ENCODE measurements around the gene PCNX3. TPM values are rescaled to one million over a fixed set of nuclear protein-coding genes. Genes with fewer than 3 reads are reported as not detected.

The PCNX3 gene
- total RNA-seq, 1 donor from 2014 or later: 32.4 TPM

DNA sequence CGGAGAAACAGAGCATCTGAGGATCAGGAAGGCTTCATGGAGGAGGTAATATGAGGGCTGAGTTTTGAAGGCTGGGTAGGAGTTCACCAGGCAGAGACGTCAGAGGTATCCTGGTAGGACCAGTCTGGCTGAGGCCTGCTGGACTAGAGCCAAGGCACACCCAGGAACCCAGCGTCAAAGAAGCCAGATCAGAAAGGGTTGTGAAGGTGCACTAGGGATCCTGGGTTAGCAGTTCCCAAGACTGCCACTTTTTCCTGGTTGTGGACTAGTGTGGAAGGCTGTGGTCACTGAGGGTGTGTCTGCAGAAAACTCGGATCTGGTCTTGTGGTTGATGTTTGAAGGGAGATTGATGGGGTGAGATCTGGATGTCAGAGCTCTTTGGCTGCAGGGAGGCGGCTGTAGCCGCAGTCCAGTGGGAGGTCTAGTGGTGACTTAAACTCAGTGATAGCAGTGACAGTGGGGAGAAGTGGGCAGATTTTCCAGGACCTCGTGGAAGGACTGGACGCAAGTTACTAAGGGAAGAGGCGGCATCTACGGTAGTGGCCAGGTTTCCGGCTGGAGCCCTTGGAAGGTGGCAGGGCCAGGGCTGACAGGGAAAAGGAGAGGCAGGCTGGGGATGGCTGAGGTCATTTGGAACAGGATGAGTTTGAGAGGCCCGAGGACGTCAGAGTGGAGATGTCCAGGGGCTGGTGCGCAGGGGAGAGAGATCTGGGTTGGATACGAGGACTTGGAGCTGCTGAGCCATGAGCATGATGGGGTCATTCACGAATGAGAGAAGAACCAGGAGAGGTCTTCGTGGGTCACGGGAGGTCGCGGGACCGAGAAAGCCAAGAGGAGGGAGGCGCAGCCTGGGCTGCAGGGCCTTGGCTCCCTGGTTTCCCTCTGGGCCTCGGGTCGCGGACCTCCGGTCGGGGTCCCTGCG, 36.3 kb downstream of the PCNX3 start:
- intact Hi-C loops (cut with DNase I): no loop called here
- peak overlapping the region; percentile 70 for H3K4me3 ChIP-seq
- TF ChIP-seq, protein P1, sequence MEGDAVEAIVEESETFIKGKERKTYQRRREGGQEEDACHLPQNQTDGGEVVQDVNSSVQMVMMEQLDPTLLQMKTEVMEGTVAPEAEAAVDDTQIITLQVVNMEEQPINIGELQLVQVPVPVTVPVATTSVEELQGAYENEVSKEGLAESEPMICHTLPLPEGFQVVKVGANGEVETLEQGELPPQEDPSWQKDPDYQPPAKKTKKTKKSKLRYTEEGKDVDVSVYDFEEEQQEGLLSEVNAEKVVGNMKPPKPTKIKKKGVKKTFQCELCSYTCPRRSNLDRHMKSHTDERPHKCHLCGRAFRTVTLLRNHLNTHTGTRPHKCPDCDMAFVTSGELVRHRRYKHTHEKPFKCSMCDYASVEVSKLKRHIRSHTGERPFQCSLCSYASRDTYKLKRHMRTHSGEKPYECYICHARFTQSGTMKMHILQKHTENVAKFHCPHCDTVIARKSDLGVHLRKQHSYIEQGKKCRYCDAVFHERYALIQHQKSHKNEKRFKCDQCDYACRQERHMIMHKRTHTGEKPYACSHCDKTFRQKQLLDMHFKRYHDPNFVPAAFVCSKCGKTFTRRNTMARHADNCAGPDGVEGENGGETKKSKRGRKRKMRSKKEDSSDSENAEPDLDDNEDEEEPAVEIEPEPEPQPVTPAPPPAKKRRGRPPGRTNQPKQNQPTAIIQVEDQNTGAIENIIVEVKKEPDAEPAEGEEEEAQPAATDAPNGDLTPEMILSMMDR (IDR thresholded peaks at IDR 0.05): no peak
- ATAC-seq (peak; percentile 0 to 2), DNase-seq (peak; percentile 75)
- peak overlapping the region; percentile 96 for H3K27ac ChIP-seq
- no peaks in the 10 kb centered on the region for H3K27me3 ChIP-seq (ENCODE audit: low read depth)
- no peaks in the 10 kb centered on the region for H3K9me3 ChIP-seq
- H3K4me1 ChIP-seq: peaks cover 52% of the 10 kb centered on the region
- peaks cover 75% of the 10 kb centered on the region for H3K36me3 ChIP-seq

DNA sequence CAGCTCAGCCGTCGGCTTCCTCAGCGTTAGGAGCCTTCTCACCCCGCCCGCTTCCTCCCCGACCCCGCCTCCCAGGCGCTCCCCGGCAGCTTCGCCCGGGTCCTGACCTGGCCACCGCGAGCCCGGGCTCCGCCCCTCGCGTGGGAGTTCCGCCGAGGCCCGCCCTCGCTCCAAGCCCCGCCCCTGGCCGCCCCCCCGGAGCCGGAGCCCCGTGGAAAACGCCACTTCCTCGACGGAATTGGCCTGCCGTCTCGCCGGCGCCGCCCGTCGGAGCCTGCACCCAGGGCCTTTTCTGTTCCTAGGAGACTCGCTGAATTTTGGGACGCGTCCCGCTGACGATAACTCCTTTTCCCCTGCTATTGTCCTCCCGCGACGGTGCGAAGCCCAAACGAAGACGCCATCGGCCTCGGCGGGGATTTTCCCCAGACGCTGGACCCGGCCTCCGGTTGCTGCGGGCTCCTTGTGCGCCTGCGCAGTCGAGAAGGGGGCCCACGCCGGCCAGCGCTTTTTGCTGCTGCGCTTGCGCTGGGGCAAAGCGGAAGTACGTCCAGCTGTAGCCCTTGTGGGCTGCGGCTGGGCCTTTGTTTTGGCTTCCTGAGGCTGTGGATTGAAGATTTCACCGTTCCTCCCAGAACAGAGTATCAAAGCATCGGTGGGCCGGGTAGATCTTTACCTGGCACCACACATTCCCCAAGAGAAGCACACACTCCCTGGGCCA, 37.1 kb downstream of the PCNX3 start:
- Histone ChIP-seq H3K9me3 (no peaks in the 10 kb centered on the region), H3K27ac (peak overlapping the region; percentile 96), H3K4me1 (peaks cover 52% of the 10 kb centered on the region), H3K36me3 (peaks cover 78% of the 10 kb centered on the region), H3K27me3 (ENCODE audit: low read depth) (no peaks in the 10 kb centered on the region), H3K4me3 (peak overlapping the region; percentile 70)
- peak; percentile 96 for ATAC-seq
- DNase-seq: peak; percentile 96
- TF ChIP-seq, protein P1 (IDR thresholded peaks at IDR 0.05): no peak
- intact Hi-C loops (cut with DNase I): no loop called here

DNA sequence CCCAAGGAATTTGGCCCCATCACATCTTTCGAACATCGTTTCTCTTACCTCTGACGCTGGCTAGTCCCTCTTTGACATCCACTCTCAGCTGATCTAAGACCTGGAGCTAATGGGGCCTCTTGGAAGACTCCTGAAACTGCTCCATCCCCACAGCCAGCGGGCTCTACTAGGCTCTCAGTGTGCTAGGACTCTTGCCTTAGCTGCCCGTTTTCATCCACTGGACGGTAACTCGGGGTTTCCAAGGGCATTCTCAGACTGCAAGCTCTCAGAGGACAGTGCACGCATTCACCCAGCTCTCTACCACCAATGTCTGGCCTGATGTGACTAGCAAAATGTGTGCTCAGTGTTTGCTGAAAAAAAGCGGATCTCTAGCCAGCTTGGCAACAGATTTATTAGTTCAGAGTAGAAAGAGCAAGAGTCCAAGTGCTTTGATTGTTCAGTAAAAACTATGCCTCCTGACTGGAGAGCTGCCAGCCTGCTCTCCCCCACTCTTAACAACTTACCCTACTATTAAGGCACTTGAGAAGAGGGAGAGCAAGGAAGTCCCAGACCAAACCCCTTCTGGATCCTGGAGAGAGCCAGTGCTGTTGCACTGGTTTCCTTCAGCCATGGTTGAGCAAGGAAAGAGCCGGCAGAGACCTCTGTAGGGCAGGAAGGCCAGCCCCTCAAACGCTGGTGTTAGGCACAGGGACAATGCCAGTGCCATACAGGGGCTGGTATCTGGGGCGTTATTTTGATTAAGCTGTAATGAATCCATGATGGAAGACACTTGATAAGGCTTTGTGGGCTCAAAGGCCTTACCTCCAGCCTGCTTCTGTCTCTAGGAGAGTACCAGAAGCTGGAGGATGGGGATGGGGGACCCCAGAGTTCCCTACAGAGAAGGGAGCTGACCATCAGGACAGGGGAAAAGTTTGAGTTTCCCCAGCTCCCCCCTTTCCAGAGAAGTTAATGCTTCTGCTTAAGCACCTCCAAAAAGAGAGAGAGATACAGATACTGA, 38.0 kb downstream of the PCNX3 start:
- intact Hi-C loops (cut with DNase I): no loop called here
- ATAC-seq: peak; percentile 7 to 14

DNA sequence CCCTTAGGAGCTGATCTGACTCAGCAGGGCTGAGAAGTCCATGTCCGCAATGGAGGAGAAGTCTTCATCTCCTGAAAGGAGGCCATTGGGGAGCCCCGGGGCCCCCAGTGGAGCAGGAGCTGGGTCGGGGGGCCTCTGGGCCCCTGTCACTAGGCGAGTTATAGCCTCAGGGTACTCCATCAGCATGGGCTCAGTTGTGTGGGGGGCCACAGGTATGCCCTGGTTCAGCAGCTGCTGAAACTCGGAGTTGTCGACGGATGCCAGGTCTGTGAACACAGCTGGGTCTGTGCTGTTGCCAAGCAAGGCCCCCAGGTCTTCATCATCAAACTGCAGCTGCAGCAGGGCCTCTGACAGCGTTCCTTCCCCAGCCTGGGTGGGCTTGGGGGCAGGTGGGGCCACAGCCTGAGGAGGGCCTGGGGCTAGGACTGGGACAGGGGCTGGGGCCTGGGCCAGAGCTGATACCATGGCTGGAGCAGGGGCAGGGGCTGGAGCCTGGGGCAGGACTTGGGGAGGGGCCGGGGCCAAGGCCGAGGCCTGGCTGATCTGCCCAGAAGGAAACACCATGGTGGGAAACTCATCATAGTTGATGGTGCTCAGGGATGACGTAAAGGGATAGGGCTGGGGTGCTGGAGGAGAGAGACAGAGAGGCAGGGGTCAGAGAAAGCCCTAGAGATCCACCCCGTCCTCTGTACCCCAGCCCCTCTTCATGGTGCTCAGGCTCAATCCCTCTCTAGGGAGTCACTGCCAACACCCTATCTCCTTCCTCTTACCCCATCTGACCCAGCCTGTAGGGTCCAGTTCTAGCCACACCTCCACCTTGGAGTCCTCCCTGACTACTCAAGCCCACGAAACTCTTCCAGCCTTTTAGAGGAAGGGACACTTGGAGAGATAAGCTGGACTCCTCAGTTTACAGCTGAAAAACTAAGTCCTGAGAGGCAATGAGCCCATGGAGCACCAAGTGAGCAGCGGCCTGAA, 39.1 kb downstream of the PCNX3 start:
- no peaks in the 10 kb centered on the region for H3K9me3 ChIP-seq
- peaks cover 49% of the 10 kb centered on the region for H3K4me1 ChIP-seq
- peak overlapping the region; percentile 96 for H3K27ac ChIP-seq
- peaks cover 80% of the 10 kb centered on the region for H3K36me3 ChIP-seq
- no peaks in the 10 kb centered on the region for H3K27me3 ChIP-seq (ENCODE audit: low read depth)
- ATAC-seq: no peak
- no peak for DNase-seq
- TF ChIP-seq, protein P1 (IDR thresholded peaks at IDR 0.05): no peak
- H3K4me3 ChIP-seq: no peak overlapping the region
- intact Hi-C loops (cut with DNase I): no loop called here

More for the DNA sequence above, 38.0 kb downstream of the PCNX3 start:
- Histone ChIP-seq H3K27me3 (ENCODE audit: low read depth) (no peaks in the 10 kb centered on the region), H3K4me1 (peaks cover 47% of the 10 kb centered on the region), H3K36me3 (peaks cover 80% of the 10 kb centered on the region), H3K9me3 (no peaks in the 10 kb centered on the region), H3K4me3 (peak overlapping the region; percentile 70), H3K27ac (peak overlapping the region; percentile 96)
- peak; percentile 66 for DNase-seq
- TF ChIP-seq, protein P1 (IDR thresholded peaks at IDR 0.05): no peak
